Renal pelvis (tissue), 4 donors: Measurements from ENCODE around the gene NCF4. TPM values are rescaled to one million over a fixed set of nuclear protein-coding genes. Genes with fewer than 3 reads are reported as not detected.

Source experiments
- DNase-seq: peaks from one replicate; pipeline ENCODE4 v3.0.0-alpha.2; 2013
- polyA plus RNA-seq, 3 donors: library from polyadenylated mRNA; unstranded; fragments of 120-200 nt; gene quantifications; one replicate each; pipeline ENCODE4 v1.2.1, GENCODE V29; 2013; ENCODE audit not compliant: insufficient read length in 3 of 3

Gene NCF4
- polyA plus RNA-seq, 3 donors = 1.8 to 2.8 (median 2.5) TPM

GRCh38 chr22:36864454-36865215, 3.8 kb downstream of the NCF4 start:
- no peak for DNase-seq

- DNase-seq = peak; percentile 51
Measured at GRCh38 chr22:36865346-36865745, 4.5 kb downstream of the NCF4 start.

- no peak for DNase-seq
Measured at GRCh38 chr22:36867695-36868094, 6.9 kb downstream of the NCF4 start.

- no peak for DNase-seq
Measured at GRCh38 chr22:36868546-36869181, 7.9 kb downstream of the NCF4 start.

GRCh38 chr22:36870250-36870649, 9.4 kb downstream of the NCF4 start:
- no peak for DNase-seq

- DNase-seq = no peak
Measured at GRCh38 chr22:36871669-36872081, 10.9 kb downstream of the NCF4 start.

- no peak for DNase-seq
Measured at GRCh38 chr22:36872084-36872483, 11.3 kb downstream of the NCF4 start.

- no peak for DNase-seq
Measured at GRCh38 chr22:36872866-36873498, 12.2 kb downstream of the NCF4 start.

- peak; percentile 53 for DNase-seq
Measured at GRCh38 chr22:36873614-36874308, 13.0 kb downstream of the NCF4 start.

GRCh38 chr22:36874309-36874696, 13.5 kb downstream of the NCF4 start:
- DNase-seq = no peak

GRCh38 chr22:36874736-36875135, 13.9 kb downstream of the NCF4 start:
- no peak for DNase-seq

GRCh38 chr22:36875741-36876140, 14.9 kb downstream of the NCF4 start:
- DNase-seq = no peak

- DNase-seq = no peak
Measured at GRCh38 chr22:36879775-36880174, 19.0 kb downstream of the NCF4 start.

- no peak for DNase-seq
Measured at GRCh38 chr22:36881504-36882245, 20.9 kb downstream of the NCF4 start.

- no peak for DNase-seq
Measured at GRCh38 chr22:36884349-36885158, 23.7 kb downstream of the NCF4 start.

GRCh38 chr22:36885474-36885873, 24.7 kb downstream of the NCF4 start:
- DNase-seq = no peak

GRCh38 chr22:36886016-36886415, 25.2 kb downstream of the NCF4 start:
- DNase-seq = no peak

GRCh38 chr22:36887162-36887561, 26.4 kb downstream of the NCF4 start:
- DNase-seq = no peak

- DNase-seq = no peak
Measured at GRCh38 chr22:36891646-36892045, 30.8 kb downstream of the NCF4 start.

- no peak for DNase-seq
Measured at GRCh38 chr22:36892292-36892691, 31.5 kb downstream of the NCF4 start.

- DNase-seq = no peak
Measured at GRCh38 chr22:36893262-36893661, 32.5 kb downstream of the NCF4 start.
